GM21717 (cell line): ENCODE measurements around the gene KIAA0232.
"Not testable (repeated sequence)": the region's sequence is repeated elsewhere in the genome, so short reads cannot be mapped to it uniquely, and the experiment has no call there.

Experiments
- ATAC-seq: cut with Tn5 transposase; IDR thresholded peaks from one replicate; pipeline ENCODE4 v1.9.1; 2021; ENCODE audit warnings: mild to moderate bottlenecking, moderate library complexity; ENCODE audit not compliant: unreplicated experiment

The KIAA0232 gene

DNA sequence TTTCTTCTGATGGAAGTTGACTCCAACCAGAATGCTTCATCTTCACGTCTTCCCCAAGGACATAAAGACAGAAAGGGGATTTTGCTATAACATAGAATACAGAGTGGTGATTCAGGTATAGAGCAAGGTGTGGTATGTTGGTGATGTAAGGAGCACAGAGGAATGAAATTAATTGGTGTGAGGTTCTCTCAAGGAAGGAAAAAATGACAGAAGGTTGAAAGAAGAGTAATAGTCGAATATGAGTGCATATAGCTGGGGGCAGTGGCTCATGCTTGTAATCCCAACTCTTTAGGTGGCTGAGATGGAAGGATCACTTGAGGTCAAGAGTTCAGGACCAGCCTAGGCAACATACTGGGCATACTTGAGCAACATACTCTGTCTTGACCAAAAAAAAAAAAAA, 20.1 kb downstream of the KIAA0232 start:
- ATAC-seq = no peak

DNA sequence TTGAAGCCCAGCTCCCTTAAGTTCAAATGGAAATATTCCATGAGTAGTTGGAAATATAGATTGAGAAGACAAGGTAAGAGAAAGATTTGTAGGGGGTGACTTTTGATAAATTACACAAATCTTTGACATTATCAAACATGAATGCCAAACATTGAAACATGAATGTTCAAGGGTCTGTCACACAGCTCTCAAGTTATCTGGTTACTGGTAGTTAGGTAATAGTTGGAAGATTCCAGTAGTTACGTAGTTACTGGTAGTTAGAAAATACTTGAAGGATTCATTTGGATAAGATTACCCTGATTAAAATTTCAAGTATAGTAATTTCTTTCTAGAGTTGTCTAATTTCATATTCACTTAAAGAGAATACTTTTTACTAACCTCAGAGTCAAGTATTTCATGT, 20.7 kb downstream of the KIAA0232 start:
- no peak for ATAC-seq

DNA sequence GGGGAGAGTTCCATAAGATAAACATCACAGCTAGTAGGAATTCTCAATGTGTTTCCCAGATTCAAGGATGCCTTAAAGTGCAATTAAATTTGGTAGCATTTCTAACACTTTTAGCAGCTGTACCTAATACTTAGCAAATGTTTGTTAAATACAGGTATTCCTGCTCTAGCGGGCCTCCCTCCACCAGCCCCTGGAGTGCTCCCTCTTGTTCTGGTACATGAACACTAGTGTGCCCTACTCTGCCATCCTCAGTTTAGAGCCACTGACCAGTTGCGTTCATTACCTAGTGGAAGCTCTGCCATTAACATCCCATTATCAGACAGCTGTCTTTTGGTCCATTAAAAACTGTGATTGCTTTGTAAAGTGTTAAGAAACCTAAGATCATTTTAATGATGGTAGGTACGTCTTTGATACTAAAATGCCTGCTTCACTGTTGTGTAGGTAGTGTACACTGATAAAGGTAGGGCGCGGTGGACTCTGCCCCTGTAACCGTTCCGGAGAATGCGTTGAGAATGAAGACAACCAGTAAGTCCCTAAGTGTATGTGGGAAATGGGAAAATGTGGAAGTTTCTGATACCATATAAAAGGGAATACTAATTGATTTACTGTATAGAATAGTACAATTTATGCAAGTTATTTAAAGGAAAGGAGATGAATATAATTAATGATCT, 21.7 kb downstream of the KIAA0232 start:
- no peak for ATAC-seq

DNA sequence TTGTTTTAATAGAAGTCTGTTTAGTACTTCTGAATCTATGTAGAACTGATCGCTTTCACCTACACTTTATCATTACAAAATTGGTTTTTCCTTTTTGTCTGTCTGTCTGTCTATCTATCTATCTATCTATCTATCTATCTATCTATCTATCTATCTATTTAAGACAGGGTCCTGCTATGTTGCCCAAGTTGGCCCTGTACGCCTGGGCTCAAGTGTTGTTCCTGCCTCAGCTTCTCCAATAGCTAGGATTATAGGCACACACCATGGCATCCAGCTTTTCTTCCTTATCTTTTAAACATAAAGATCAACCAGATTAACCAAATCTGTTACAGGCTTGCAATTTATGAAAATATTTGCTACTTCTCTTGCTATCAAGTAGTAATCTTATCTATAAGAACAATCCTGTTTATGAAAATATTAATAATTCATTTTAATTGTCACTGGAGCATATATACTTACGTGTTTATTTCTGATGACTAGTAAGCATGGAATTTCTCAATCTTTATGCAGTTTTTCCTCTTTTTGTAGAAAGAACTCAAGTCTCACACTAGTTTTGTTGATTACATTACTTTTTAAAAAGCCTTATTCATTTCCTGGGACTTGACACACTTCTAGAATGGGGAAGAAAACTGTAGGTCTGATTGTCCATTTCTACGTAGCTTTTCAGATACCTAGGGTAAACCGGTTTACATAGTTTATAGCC, 24.5 kb downstream of the KIAA0232 start:
- no peak for ATAC-seq

DNA sequence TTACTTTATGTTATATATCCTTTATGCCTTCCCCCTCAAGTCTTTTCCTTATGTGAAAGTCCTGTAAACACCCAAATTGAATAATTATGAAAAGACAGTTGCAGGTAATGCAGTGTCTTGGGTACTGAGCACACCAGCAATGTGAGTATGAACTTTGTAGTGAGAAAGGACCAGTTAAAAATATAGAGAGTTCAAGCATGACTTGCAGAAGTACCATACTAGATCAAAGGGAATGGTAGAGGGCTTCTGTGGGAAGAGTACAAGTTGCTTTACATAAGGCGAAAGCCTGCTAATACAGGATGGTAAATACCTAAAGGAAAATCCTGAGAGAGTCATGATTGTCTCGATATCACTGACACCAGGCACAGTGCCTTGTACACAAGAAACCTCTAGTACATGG, 25.7 kb downstream of the KIAA0232 start:
- no peak for ATAC-seq

DNA sequence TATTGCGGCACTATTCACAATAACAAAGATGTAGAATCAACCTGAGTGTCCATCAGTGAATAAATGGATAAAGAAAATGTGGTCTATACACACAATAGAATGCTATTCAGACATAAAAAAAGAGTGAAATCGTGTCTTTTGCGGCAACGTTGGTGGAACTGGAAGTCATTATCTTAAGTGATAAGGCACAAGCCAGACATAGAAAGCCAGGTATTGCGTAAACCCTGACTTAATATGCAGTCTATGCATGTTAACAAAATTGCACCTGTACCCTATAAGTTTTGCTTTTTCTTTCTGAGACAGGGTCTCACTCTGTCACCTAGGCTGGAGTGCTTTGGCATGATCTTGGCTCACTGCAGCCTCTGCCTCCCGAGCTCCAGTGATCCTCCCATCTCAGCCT, 28.6 kb downstream of the KIAA0232 start:
- no peak for ATAC-seq

DNA sequence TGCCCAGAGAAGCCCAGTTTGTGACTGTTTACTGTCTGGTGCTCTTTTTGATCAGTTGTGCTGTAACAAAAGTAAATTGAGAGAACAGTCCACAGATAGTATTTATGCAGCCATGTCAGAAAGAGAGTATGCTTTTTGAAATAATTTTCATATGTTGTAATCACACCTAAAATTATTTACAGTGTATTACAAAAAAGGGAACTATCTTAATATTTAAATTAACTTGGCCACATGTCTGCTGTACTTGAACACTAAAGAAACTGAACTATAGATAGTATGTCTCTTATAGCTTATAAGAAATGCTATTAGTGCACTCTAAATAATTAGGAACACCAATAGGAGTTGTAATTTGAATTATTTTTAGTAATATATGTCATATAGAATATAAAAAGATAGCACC, 30.2 kb downstream of the KIAA0232 start:
- no peak for ATAC-seq

DNA sequence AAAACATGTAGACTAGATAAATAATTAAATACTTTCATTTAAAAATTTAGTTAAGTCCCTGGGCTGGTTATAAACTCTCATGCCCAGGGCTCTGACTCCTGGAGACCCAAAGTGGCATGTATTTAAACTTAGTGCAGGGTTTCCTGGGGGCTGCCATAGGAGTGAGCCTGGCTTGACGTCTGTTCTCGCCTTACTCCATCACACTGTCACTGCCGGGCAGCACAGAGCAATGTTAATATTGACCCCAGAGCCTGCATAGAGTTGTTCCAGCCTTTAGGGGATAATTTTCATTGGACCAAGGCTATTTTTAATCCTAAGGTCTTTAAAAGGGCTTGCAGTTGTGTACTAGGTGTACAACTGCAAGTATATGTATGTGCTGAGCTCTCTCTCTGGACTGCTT, 31.2 kb downstream of the KIAA0232 start:
- no peak for ATAC-seq

DNA sequence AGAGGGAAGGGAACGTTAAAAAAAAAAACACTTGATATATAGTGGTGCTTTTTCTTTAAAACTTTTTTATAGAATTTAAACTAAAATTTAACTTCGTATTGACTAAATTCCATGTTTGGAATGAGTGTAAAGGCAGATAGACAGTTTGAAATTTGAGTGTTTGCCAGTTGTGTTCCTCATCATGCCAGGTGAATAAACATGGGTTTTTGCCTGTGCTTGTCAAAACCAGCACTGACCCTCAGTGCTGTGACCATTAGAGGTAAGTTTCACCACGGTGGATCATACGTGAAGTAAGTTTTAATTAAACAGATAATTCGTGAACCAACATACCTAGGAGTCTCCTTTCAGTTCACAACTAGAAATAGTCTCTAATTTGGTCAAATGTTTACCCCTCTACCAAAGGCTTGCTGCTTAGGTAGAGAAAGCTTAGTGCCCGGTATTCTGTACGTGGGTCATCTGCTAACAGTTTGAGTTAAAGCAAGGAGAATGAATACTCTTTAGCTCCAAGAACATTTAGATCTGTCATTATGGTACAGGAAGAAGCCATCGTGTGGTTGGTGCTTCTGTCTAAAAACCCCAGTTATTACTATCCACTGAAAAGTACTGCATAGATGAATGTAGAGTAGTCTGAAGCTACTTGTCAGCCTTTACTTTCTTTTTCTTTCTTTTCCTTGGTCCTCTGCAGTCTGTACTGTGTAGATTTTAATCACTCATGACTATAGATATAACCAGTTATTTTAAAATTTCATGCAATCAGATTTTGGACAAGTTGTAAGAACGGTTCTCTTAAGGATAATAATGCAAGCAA, 32.7 kb downstream of the KIAA0232 start:
- no peak for ATAC-seq

DNA sequence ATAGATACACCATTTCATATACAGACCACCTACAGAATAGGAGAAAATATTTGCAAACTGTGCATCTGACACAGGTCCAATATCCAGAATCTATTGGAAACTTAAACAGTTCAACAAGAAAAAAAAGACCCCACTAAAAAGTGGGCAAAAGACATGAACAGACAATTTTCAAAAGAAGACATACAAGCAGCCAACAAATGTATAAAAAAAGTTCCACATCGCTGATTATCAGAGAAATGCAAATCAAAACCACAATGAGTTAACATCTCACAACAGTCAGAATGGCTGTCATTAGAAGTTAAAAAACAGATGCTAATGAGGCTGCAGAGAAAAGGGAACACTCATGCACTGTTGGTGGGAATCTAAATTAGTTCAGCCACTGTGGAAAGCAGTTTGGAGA, 36.8 kb downstream of the KIAA0232 start:
- ATAC-seq = no peak

DNA sequence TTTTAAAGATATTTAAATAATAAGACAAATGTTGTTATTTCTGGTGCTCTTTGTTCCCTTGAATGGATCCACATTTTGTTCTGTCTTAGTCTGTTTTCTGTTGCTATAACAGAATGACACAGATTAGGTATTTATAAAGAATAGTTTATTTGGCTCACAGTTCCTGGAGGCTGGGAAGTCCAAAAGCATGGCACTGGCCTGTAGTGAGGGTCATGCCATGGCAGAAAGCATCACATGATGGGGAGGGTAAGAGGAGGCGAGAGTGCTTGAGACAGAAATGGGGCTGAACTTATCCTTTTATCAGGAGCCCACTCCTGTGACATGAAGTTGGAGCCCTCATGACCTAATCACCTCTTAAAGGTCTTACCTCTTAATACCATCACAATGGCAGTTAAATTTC, 38.2 kb downstream of the KIAA0232 start:
- no peak for ATAC-seq

DNA sequence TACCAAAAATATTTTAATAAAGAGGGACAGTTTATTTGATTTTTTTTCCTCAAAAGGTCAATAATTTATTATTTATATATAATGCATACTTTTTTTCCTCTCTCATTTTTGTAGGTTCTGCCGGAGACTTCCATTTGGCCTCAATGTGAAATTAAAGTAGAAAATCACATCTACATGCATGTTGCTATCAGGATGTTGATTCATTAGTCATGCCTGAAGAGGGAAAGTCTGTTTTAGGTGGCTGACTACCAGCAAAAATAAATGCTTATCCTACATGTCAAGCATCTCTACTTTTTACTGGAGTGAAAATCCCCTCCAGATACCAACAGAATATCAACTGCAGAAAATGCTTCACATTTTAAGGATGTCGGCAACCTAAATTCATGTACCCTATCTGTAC, 41.5 kb downstream of the KIAA0232 start:
- no peak for ATAC-seq

DNA sequence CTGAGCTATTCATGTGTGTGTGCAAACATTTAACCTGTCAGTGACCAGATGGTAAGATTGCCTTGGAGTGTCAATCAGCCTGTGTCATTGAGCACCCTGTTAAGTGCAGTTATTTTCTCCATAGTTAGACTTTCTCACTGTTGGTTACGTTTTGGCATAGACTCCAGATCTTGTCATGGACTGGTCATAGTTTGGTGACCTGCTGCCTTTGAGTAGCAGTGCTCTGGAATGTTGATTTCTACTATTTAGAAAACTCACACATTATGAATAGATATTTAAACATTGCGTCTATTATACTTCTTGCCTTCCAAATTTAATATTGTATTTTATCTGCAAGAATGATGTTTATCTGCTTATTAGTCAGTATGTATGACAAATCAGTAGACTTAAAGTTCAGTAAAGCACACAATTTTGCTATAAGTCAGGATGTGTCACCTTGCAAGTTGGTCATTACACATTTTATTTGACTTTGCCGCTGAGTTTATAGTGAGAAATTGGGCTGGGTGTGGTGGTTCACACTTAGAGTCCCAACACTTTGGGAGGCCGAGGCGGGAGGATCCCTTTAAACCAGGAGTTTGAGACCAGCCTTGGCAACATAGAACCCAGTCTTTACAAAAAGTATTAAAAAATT, 42.4 kb downstream of the KIAA0232 start:
- no peak for ATAC-seq

DNA sequence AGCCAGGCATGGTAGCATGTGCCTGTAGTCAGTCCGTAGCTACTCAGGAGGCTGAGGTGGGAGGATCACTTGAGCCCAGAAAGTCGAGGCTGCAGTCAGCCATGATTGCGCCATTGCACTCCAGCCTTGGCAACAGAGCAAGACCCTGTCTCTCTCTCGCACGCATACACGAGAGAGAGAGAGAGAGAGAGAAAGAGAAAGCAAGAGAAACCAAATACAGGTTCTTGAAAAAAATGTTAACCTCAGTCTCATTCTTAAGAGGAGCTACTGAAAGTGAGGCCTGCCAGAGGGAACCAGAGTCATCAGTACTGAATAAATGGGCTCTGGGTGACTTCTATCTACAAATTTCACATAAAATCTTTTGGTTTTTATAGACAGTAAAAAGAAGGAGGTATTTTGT, 42.9 kb downstream of the KIAA0232 start:
- no peak for ATAC-seq

DNA sequence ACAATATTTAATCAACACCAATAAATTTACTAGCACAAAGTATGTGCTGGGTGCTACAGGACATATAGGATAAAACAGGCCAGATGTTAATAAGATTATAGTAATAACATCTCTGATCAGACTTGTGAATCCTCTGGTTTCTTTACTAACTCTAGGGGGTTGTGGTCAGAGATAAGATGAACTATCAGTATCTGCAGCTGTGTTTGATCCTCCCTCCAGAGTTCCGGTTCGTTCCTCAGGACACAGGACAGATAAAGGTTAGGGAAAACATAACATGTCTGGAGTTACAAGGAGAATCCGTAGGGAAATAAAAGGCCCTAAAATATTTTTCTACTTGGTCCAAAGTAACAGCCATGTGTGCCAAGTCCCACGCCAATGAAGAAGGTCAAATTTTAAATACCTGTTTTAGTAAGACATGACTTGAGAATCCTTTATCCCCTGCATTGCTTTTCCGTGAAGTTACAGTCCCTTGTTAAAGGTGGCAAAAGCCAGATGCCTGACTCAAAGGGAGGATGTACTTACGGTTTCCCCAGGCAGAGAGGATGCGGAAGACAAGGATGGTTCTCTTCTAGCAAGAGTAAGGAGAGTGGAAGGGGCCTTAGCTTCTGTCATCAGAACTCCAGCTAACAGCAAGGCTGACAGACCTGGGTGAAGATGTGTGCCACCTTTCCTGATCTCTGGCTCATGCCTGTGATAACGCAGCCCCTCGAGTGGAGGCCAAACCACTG, 44.4 kb downstream of the KIAA0232 start:
- ATAC-seq = no peak

DNA sequence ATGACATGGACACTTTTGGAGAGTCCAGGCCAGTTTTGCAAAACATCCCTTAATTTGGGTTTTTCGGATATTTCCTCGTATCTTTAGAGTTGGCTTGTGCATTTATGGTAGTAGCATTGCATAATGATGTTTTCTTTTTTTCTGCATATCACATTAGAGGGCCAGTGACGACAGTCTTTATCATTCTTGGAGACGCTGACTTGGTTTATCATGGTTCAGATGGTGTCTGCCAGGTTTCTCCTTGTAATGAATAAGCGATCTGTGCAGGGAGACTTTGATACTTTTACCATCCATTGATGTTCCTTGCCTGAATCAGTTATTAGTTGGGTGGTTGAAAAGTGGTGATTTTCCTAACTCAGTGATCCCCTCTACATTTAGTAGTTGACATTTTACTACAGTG, 46.6 kb downstream of the KIAA0232 start:
- ATAC-seq = no peak

DNA sequence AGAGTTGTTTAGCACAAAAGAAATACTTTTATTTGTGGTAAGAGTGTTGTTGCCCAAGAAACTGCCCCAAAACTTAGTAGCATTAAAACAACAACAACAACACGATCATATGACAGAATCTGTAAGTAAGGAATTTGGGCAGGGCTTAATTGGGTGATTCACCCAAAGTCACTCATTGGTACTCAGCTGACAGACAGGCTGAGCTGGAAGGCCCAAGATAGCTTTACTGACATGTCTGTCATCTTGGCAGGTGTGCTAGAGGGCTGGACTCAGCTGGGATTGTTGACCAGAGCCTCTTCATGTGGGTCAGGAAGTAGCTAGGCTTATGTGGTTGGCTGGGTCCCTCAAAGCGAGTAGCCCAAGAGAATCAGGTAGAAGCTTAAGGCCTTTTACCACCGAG, 52.3 kb downstream of the KIAA0232 start:
- ATAC-seq = no peak

DNA sequence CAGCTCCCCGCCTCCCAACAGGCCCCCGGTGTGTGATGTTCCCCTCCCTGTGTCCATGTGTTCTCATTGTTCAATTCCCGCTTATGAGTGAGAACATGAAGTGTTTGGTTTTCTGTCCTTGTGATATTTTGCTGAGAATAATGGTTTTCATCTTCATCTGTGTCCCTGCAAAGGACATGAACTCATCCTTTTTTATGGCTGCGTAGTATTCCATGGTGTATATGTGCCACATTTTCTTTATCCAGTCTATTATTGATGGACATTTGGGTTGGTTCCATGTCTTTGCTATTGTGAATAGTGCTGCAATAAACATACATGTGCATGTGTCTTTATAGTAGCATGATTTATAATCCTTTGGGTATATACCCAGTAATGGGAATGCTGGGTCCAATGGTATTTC, 53.1 kb downstream of the KIAA0232 start:
- ATAC-seq = not testable (repeated sequence)

DNA sequence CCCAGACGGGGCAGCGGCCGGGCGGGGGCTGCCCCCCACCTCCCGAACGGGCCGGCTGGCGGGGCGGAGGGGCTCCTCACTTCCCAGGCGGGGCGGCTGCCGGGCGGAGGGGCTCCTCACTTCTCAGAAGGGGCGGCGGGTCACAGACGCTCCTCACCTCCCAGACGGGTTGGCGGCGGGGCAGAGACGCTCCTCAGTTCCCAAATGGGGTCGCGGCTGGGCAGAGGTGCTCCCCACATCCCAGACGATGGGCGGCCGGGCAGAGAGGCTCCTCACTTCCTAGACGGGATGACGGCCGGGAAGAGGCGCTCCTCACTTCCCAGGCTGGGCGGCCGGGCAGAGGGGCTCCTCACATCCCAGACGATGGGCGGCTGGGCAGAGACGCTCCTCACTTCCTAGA, 54.6 kb downstream of the KIAA0232 start:
- ATAC-seq = not testable (repeated sequence)

DNA sequence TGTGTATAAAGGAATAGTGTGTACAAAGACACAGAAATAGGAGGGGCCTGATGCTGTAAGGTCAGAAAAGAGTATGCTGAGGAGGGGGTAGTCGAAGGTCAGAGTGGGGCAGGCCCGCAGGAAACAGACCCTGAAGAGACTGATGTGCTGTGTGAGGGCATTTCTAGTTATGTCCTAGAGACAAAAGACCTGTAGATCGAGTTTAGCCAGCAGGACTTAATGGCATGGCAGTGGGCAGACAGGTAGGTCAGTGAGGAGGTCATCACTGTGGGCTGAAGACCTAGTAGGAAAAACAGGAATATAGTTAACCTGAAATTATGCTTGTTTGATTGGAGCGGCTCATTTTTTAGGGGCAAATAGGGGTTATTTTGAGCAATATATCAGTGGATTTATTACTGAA, 57.1 kb downstream of the KIAA0232 start:
- no peak for ATAC-seq
